ENCODE data around the gene RERE. TPM values are rescaled to one million over a fixed set of nuclear protein-coding genes. Genes with fewer than 3 reads are reported as not detected.

The RERE gene
- total RNA-seq, result 55.6 and 56.8 TPM in 2 replicates

DNA sequence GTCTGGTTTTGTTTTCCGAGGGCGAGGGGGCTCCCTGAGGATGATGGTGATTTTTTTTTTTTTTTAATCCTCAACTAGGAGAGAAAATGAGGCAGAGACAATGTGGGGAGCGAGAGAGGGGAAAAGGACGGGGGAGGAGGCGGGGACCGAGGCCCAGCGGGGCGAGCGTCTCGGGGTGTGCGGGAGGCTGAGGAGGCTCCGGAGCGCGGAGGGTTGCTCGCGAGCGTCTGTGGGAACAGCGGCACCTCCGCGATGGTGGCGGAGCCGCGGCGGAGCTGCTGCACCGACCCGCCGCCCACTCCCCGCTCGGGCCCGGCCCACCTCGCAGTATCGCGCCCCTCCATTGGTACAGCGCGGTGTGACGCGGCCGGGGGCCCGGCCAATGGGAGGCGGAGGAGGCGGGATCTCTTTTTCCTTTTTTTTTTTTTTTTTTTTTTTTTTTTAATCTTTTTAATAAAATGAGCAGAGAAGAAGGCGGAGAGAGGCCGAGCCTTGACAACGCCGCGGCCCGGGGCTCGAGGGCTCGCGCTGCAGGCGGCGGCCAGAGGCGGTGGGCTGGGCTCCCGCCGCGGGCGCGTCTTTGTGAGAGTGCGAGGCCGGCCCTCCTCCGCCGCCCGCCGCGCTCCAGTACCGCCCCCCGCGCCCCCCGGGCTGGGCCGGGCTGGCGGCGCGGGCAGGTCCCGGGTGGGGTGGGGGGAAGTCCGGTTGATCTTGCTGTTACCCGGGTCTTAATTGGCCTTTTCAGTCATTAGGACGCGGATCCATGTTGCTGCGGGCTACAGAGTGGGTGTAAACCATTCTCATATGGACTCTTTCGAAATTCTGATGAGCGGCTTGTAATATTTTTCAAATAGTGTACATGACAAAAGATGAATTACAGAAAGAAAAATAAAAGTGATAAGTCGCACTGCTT, at the start of gene RERE:
Gene RERE, minus strand, starts transcription at position 229 of the 913 bp plus-strand sequence.

DNA sequence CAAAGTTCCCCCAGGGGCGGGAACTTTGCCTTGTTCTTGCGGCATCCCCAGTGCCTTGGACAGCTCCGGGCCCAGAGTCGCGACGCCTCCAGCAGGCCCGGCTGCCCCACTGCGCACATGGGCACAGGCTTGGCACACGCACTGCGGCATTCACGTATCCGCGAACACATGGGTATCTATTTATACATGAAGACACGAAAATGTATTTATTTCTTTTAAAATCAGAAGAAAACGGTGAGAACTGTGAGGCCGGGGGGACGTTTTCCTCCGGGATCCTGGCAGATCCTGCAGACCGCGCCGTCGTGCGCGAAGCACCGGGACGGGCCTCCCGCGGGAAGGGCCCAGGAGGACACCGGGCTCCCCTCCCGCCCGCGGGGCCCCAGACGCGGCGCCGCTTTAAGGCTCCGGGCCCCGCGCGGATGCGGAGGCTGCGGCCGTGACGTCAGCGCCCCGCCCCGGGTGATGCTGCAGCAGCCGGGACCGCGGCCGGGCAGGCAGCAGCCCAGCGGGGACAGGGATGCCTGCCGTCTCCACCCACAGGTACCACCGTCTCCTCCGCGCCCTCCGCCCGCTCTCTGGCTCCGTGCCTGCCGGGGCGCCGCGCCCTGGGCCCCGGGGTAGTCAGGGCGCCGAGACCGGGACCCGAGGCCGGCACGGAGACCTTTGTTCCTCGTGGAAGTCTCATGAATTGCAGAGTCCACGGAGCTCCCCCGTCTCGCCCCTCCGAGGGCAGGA, 499.6 kb downstream of the RERE start, which contains the start of gene SLC45A1:
Gene SLC45A1, plus strand, starts transcription at position 468 of the 735 bp plus-strand sequence. CDS start 6,216 bp downstream, outside the sequence.

Small RNA genes lying within 50 kb of the gene (small RNA-seq; reads per million reads assigned to genes)
- gene MIR6728 (0.08 reads per million), gene RF00019 (not detected), gene RF00599 (not detected)

Other genes with a start within 250 kb of the RERE start
- gene ENO1, start 61.0 kb upstream of the RERE start, total RNA-seq, result 1,929 and 2,003 TPM in 2 replicates
- gene CA6, start 128.2 kb upstream of the RERE start, total RNA-seq, result not detected in 2 replicates
- gene SLC2A7, start 208.8 kb upstream of the RERE start, total RNA-seq, result not detected in 2 replicates